CD4-positive, alpha-beta T cell treated with Interferon alpha-2 for 1 hour (primary cell): ENCODE data around the gene CCDC18.
"Not testable (repeated sequence)": the region's sequence is repeated elsewhere in the genome, so short reads cannot be mapped to it uniquely, and the experiment has no call there.

Experiments
- DNase-seq, 2 donors: peaks; one replicate each; pipeline ENCODE4 v3.0.0-alpha.2; 2020 to 2022

The CCDC18 gene

GRCh38 chr1:93180723-93181613, at the start of gene CCDC18:
Gene CCDC18 (plus strand): TSS chr1:93180724. CDS start chr1:93183362, 2,638 bp downstream.
- DNase-seq: peak; percentile 52 to 69

GRCh38 chr1:93132638-93133037, 47.9 kb upstream of the CCDC18 start:
- DNase-seq: no peak

- no peak for DNase-seq
These were observed 44.1 kb upstream of the CCDC18 start for GRCh38 chr1:93136445-93136844.

- DNase-seq: no peak
These were observed 42.8 kb upstream of the CCDC18 start for GRCh38 chr1:93137604-93138292.

- no peak for DNase-seq
These were observed 40.4 kb upstream of the CCDC18 start for GRCh38 chr1:93140106-93140505.

- DNase-seq: no peak
These were observed 38.4 kb upstream of the CCDC18 start for GRCh38 chr1:93142161-93142560.

- DNase-seq: no peak
These were observed 37.4 kb upstream of the CCDC18 start for GRCh38 chr1:93143136-93143535.

- DNase-seq: no peak
These were observed 36.8 kb upstream of the CCDC18 start for GRCh38 chr1:93143769-93144168.

- no peak for DNase-seq
These were observed 32.5 kb upstream of the CCDC18 start for GRCh38 chr1:93148001-93148400.

GRCh38 chr1:93150729-93151128, 29.8 kb upstream of the CCDC18 start:
- no peak for DNase-seq

GRCh38 chr1:93151474-93151873, 29.1 kb upstream of the CCDC18 start:
- DNase-seq: no peak

GRCh38 chr1:93152835-93153234, 27.7 kb upstream of the CCDC18 start:
- DNase-seq: no peak

GRCh38 chr1:93154898-93155297, 25.6 kb upstream of the CCDC18 start:
- DNase-seq: no peak

- no peak for DNase-seq
These were observed 25.2 kb upstream of the CCDC18 start for GRCh38 chr1:93155335-93155734.

- DNase-seq: no peak
These were observed 21.2 kb upstream of the CCDC18 start for GRCh38 chr1:93159337-93159736.

GRCh38 chr1:93163314-93163713, 17.2 kb upstream of the CCDC18 start:
- not testable (repeated sequence) for DNase-seq

- DNase-seq: no peak
These were observed 15.7 kb upstream of the CCDC18 start for GRCh38 chr1:93164816-93165215.

- DNase-seq: not testable (repeated sequence)
These were observed 14.6 kb upstream of the CCDC18 start for GRCh38 chr1:93165895-93166294.

- DNase-seq: no peak
These were observed 13.5 kb upstream of the CCDC18 start for GRCh38 chr1:93167006-93167405.

GRCh38 chr1:93170141-93170678, 10.3 kb upstream of the CCDC18 start:
- not testable (repeated sequence) for DNase-seq

- DNase-seq: no peak
These were observed 8.9 kb upstream of the CCDC18 start for GRCh38 chr1:93171549-93172034.

GRCh38 chr1:93172778-93173177, 7.7 kb upstream of the CCDC18 start:
- DNase-seq: no peak

- DNase-seq: not testable (repeated sequence)
These were observed 5.9 kb upstream of the CCDC18 start for GRCh38 chr1:93174638-93175037.

GRCh38 chr1:93177991-93178390, 2.5 kb upstream of the CCDC18 start:
- no peak for DNase-seq
